GM18511 (cell line): ENCODE measurements around the gene CACNA1S.

Source experiments
- ATAC-seq: cut with Tn5 transposase; IDR thresholded peaks from one replicate; pipeline ENCODE4 v1.9.1; 2021; ENCODE audit warnings: mild to moderate bottlenecking, moderate library complexity; ENCODE audit not compliant: unreplicated experiment

Gene CACNA1S

DNA sequence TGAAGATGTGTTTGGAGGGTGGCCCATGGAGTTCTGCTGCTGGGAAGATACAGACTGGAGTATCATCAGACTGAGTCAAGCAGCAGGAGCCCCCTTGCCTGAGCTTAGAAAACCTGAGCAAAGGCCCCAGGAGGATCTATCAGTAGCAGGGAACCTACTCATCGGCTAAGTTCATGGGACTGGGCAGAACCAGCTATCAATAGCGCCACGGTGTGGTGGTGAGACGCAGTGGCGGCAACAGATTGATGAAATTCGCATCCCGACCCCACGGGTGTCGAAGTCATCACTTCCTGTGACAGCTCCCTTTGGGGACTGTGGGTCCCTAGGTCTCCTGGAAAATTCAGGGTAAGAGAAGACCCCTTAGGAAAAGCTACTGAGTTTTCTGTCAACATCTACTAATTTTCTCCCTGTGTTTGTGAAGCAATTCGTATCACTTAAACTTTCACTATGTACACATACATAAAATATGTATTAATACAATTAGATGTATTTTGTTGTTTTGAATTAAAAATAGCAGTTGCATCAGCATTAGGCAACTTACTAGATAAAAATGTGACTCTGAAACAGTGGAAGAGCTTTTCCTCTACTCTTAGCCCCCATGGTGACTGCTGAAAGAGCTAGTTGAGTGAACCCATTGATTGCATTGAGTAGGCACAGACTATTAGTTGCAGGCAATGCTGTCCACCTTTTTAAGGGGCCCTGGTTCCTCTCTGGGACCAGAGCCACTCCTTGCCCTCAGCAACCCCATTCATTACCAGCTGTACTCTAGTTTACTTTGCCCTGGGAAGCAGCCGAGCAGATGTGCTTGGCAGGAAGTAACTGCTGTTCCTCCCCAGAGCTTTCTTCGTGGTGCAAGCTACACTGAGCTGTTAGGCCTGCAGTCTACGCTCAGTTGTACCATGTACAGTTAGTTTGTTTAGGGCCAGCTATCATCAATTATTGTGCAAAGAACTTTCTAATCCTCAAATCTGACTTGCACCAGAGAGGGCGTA lies 7.3 kb upstream of the CACNA1S start:
- ATAC-seq = no peak

DNA sequence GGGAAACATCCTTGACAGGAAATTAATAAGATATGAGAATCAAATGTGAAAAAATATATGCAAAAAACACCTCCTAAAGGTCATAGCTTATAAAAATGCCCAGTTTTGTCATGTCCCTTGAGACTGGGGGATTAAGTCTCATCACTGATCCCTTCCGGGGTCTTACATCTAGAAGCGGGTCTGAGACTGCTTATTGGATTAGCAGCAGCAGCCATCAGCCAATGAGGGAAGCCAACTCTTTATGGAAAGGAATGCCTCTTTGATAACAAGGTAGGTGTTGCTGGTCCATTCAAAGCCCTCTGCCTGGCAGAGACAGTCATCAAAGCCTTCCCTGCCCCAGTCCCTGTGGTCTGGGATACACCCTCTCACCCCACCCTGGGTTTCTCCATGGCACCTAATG lies 3.9 kb upstream of the CACNA1S start:
- no peak for ATAC-seq

DNA sequence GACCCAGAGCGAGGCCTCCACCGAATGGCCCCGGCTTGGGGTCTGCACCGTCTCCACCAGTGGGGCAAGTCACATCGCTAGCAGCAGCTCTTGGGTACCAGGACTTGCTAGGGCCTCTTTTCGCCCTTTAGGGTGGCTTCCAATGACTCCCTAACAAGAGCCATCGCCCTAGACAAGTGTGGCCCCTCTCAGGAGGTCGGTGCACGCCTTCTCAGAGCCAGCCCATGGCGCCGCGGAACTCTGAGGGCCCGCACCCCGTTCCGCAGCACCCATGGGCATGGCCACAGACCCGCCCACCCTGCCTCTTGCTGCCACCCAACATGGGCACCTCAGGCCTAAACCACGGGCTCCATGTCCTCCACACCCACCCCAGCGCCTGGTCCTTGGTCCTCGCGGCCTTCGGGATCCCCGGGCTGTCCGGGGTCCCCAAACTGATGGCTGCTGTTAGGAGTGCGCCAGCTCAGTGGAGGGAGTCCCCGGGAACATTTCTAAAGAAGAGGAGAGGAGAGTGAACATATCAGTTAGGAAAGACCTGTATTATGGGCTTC lies 3.2 kb upstream of the CACNA1S start:
- no peak for ATAC-seq

DNA sequence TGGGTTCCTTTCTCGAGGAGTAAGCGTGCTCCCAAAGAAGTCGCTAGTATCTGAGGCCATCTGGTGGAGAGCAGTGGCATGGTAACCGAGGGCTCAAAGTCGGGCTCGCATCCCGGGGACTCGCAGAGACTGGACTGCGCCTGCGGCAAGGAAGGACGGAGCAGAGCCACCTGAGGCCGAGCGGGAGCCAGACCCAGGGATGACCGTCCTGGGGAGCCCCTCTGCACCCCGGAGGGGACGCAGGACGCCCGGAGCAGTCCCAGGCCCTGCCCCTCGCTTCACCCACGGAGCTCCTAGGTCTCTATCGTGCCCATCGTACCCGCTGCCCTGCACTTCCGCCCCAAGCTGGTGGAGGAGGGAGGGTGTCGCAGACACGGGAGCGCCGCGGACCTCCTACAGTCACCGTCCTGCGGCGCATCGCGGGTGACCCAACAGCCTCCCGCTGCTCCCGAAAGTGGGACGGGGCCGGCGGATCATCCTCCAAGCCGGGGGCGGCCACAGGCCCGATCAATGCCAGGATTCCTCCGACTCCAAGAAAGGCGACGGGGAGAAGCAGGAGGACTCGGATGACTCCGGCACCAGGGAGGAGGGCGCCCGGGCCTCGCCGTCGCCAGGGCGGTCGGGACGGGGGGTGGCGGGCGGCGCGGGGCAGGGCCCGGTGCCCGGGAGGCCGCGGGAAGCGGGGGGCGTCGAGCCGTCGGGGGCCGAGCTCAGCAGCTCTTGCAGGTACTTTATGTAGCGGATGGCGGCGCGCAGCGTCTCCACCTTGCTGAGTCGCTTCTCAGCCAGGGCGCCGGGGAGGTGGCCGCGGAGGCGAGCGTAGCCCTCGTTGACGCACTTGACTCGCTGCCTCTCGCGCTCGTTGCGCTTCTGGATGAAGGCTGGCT lies 2.3 kb upstream of the CACNA1S start:
- ATAC-seq = peak; percentile 92

DNA sequence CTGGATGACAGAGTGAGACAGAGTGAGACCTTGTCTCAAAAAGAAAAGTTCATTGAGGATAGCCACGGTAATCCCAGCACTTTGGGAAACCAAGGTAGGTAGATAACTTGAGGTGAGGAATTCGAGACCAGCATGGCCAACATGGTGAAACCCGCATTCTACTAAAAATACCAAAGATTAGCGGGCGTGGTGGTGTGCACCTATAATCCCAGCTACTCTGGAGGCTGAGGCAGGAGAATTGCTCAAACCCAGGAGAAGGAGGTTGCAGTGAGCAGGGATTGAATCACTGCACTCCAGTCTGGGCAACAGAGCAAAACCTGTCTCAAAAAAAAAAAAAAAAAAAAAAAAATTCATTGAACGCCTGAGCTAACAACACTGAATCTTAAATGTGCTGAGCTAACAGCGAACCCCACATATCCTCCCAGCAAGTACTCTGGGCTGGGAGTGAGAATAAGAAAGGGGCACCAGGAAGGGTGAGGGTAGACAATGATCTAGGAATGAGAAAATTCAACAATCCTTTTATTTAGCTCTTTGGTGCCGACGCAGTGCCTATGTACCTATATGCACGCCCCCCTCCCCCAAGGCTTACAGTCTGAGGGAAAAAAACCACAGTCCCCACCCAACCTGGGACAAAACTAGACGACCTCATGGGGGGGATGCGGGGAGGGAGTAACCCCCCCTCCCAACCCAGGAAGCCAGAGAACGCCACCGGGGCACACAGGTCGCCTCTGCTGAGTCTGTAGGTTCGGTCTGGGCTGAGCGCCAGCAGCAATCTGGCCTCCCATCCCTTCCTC lies 1.4 kb upstream of the CACNA1S start:
- ATAC-seq = no peak

DNA sequence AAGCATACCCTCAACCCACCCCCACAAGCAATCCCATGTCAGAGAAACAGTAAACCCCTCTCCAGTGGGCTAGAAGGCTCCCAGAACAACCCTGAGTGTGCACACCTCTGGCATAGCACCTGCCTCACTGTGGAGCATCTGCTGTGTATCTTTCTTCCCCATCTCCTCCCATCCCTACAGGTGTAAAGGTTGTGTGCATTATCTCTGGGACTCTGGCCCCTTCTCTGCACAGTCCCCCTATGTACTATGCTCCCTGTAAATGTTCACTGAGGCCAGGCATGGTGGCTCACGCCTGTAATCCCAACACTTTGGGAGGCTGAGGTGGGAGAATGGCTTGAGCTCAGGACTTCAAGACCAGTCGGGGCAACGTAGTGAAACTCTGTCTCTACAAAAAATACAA lies 700 bp upstream of the CACNA1S start:
- no peak for ATAC-seq

DNA sequence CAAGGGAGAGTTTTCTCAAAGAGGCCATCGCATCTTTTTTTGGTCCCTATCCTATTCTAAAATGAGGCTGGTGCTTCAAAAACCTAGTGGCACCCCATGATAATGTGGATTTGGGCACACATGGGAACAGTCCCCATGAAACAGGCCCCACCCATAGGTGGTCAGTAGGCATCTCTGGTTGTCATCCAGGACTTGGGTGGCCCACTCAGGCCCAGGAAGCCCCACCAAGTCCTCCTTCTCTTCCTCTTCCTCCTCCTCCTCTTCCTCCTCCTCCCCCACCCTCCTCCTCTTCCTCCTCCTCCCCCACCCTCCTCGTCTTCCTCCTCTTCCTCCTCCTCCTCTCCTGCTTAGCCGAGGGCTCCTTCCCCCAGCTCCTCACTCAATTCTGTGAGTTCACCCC lies 554 bp downstream of the CACNA1S start:
- no peak for ATAC-seq

DNA sequence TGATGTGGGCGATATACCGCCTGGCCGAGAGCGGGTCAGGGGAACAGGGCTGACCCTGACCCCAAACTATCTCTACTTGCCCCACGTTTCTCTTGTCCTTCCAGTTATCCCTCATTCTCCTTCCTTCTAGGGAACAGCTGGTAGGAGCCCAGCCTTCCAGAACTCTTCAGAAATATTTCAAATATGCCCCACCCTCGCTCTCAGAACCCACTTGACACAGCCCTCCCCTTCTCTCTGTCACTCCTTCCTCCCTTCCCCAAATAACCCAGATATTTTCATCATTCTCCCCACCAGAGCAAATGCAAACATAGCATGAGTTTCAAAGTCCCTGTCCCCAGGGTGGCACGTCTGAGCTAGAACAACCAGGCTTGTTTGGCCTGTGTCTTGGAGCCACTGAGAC lies 1.1 kb downstream of the CACNA1S start:
- ATAC-seq = no peak

DNA sequence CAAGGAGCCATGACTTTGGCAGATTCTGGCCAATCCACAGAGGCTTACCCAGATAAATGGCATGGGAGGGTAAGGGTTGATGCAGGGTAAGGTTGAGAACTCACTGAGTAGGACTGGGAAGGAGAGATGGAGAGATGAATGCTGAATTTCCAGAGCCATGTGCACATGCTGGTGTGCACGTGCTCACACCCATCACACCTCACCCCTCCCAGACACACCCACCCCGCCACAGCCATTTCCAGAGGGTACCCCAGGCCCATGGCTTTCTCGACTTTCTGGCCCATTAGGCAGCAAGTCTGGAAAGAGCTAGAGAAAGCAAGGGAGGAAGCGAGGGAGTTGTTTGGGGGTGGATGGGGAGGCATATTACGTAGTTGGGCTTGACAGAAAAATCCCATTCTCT lies 1.6 kb downstream of the CACNA1S start:
- ATAC-seq = no peak

DNA sequence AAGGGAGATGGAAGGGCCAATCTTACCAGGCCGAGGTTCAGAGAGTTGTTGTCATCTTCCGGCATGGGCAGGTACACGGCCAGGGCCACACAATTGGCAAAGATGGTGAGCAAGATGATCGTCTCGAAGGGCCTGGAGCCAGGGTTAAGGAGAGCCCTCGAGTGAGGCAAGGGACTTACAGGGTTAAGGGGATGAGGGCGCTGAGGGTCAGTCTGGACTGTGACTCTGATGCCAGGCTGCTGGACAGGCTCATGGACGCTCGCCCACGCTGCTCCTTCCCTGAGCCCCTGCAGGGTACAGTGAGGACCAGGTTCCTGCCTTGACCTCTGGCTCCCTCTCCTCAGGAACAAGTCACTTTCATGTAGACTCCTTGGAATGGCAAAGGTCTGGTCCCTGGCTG lies 2.1 kb downstream of the CACNA1S start:
- ATAC-seq = no peak

DNA sequence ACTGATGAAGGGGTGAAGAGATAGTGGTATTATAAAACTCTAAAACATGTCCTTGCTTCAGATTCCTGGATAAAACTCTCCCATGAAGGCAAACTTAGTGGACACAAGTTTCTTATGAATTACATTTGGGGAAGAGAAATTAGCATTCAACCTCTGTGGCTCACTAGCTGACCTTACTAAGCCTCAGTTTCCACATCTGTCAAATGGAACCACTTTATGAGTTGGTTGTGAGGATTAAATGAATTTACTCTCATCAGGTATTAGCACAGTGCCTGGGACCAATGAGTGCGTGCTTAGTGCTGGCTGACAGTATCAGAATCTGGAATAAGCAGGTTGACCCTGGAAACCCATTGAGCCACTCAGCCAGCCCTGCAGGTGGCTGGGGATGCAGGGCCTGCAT lies 2.6 kb downstream of the CACNA1S start:
- ATAC-seq = no peak

DNA sequence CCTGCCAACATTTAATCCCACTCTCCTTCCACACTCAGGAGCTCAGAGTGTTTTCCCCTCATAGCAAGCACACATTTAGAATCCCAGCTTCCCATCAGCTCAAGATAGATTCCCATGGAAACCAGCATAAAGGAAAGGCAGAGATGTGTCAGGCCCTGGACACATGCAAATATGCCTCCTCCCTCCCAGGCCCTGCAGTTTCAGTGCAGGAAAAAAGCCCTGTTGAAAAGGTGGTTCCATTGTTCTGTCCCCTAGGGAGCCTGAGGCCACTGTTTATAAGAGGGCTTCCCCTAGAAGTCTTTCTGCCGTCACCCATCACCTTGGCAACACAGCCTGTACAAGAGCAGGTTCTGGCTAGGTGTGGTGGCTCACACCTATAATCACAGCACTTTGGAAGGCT lies 3.6 kb downstream of the CACNA1S start:
- no peak for ATAC-seq

DNA sequence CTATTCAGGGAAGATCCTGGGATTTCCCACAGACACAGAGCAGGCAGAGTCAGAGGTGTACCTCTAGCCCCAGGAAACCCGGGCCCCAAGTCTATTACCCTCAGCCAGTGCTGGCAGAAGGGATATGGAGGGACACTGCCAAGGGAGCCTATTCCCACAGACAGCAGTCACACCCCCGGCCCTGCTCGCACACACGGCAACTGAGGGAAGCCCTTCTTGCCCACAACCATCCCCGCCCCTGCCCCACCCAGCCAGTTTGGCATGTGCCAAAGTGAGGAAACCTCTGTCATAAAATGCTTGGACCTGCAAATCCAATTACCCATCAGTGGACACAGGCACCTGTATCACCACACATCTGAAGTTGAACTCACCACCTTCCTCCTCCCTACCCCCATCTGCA lies 6.5 kb downstream of the CACNA1S start:
- ATAC-seq = no peak

DNA sequence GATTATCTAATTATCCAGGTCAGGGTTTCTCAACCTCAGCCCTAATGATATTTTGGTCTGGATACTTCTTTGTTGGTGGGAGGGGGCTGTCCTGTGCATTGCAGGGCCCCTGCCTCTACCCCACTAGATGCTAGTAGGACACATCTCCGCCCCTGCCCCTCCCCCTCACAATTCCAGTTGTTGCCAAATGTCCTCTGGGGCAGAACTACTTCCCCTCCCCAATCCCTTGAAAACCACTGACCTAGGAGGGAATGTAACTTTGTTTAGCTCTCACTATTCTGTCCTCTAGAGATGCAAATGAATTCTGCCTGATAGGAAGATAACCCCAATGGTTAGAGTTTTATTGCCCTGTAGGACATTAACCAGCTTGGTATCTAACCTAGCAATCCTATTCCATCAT lies 8.1 kb downstream of the CACNA1S start:
- no peak for ATAC-seq

DNA sequence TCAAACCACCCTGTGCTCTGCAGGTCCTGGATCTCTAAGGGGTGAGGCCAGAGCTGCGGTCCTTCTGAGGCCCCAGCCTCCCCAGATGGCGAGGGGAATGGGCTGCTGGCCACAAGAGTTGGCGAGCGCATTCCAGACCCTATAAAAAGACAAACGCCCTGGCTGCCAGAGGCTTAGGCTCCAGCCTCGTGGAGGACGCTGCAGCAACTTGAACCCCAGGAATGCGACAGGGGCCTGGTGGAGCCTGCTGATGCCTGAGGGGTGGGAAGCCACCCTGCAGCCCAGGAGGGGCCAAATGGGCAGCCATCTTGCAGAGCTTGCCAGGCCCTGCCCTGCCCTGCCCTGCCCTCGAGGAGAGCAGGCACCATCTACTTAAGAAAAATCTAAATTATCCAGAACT lies 8.6 kb downstream of the CACNA1S start:
- ATAC-seq = no peak

DNA sequence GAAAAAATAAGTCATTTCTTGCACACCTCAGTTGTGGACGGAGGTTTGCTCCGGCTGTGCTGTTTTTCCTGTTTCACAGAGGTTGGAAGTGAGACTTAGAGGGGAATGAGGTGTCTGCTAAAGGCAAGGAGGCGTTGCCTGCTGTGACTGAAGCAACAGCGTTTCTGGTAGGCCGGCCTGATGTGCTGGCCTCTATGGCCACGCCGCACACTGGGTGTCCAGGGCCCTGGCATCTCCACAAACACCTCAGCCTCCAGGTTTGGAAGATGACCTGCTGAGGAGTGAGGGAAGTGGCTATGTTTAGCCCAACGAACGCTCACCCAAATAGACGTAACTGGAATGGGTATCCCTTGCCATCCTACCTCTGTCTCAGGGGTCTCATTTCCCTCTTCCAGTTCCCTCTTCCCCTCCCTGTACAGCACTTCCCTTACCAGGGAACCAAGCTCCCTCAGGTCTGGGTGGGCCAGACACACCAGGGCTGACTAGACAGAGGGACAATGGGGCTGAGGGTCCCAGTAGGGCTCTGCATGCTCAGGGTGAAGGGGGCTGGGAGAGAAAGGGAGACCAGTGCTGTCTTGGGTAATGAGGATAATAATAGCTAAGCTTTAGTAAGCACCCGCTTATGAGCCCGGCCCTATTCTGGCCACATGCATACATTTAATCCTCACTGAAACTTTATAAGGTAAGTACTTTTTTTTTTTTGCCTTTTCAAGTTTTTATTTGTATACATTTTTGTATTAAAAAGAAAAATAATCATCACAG lies 11.9 kb downstream of the CACNA1S start:
- ATAC-seq = no peak

DNA sequence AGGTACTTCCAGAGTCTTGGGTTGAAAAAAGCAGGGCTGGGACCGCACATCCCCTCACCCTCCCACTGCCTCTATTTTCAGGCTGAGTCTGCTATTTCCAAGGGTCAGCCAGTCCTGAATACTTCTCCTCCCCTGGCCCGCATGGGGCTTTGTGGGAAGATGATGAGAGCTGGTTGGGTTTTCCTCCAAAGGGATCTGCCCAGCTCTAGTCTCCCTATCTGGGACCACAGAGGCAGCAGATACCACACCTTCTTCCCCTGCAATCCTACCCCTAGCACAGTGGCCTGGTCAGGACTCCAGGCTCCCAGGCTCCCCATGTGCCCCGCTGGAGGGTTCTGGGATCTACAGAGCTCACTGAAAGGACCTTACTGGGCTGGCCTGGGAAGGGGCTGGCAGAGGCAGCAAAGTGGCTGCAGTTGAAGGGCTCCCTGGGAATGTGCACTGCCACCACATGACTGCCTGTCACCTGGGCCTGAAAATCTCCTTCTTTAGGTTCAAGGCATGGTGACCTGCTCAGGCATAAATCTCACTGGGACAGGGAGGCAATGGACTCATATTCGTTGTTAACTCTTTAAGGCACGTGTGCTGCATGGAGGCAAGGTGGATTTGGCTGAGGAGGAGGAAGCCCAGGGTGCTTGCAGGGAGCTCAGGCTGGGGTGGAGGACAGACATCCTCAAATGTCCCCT lies 13.1 kb downstream of the CACNA1S start:
- no peak for ATAC-seq

DNA sequence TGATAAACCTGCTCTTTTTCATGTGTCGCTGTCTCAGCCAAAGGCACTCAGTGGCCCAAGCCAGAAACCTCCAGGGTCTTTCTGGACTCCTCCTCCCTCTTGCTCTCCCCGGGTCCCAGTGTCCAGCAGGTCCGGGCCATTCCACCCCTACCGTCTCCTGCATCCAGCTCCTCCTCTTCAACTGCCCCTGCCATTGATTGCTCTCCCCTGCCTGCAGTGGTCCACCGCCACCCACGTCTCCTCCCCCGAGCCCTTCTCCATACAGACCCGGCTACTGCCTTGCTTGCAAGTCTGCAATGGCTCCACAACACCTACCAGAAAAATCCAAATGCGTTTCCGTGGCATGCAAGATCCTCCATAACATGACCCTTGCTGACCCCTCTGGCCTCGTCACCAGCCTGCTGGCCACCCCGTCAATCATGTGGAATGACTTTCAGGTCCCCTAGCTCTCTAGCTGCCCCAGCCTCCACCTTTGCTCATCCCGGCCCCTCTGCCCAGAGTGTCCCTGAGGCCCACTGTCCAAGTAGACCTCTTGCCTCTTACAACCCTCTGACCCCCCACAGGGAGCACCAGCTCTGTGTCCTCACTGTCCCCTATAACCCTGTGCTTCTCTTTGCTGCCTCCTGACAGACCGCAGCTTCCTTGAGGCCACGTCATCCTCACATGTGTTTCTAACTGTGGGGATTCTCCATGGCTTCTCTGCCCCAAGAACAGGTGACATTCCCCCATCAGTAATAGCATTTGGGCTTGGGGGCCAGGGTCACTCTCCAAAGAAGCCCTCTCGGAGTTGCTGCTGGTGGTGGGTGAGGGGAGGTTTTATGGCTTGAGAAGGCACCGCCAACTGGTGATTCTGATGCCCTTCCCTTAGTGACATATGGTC lies 15.0 kb downstream of the CACNA1S start:
- no peak for ATAC-seq
